Measurements from ENCODE around the gene TASOR2.

The TASOR2 gene

DNA sequence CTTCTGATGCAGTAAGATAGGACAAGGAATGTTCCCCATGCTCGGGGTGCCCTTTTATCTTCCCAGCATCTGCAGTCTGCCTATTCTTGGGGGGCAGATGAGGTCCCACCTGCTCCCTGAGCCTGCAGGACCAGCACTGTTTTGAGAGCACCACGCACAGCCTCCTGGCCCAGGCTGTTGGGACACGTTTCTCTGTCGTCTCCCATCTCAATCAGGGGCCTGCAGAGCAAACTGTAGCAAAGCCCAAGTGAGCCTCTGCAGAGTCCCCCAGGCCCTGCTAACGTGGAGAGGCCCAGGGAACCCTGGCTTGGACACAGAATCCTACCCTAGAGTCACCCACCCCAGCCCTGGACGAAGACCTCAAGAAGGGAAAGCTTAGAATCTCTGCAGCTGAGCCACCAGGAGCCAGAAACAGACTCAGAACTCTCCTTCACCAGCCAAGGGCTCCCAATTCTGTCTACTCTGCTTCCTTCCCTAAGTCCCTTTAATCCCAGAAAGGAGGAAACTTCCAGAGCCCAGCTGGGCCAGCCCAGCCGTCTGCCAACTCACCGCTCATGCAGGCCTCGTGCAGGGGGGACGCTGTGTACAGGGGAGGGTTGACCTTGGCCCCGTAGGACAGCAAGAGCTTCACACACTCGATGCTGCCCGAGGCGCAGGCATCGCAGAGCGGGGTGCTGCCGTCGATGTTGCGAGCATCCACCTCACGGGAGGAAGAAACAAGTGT lies 33.8 kb upstream of the TASOR2 start:
- Histone ChIP-seq H3K4me2 (ENCODE audit: low read length) (no peak overlapping the region), H3K27me3 (ENCODE audit: low read depth, low read length) (no peaks in the 10 kb centered on the region), H3K4me3 (ENCODE audit: low read length) (no peak overlapping the region), H2AFZ (ENCODE audit: low read depth, low read length) (no peak overlapping the region), H3K9me3 (ENCODE audit: insufficient read depth, low read length) (no peaks in the 10 kb centered on the region), H3K36me3 (replicated peaks; ENCODE audit: low read depth, low read length) (no peaks in the 10 kb centered on the region), H3K9ac (ENCODE audit: low read length) (no peak overlapping the region), H3K4me1 (ENCODE audit: low read length) (no peaks in the 10 kb centered on the region), H4K20me1 (ENCODE audit: insufficient read depth, low read length) (no peaks in the 10 kb centered on the region), H3K79me2 (ENCODE audit: low read length) (no peaks in the 10 kb centered on the region), H3K27ac (ENCODE audit: low read length) (no peak overlapping the region)
- TF ChIP-seq, protein P1, sequence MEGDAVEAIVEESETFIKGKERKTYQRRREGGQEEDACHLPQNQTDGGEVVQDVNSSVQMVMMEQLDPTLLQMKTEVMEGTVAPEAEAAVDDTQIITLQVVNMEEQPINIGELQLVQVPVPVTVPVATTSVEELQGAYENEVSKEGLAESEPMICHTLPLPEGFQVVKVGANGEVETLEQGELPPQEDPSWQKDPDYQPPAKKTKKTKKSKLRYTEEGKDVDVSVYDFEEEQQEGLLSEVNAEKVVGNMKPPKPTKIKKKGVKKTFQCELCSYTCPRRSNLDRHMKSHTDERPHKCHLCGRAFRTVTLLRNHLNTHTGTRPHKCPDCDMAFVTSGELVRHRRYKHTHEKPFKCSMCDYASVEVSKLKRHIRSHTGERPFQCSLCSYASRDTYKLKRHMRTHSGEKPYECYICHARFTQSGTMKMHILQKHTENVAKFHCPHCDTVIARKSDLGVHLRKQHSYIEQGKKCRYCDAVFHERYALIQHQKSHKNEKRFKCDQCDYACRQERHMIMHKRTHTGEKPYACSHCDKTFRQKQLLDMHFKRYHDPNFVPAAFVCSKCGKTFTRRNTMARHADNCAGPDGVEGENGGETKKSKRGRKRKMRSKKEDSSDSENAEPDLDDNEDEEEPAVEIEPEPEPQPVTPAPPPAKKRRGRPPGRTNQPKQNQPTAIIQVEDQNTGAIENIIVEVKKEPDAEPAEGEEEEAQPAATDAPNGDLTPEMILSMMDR (IDR thresholded peaks at IDR 0.05; ENCODE audit: low read depth, low read length), result no peak
- no peak for TF ChIP-seq EZH2phosphoT487 (IDR thresholded peaks at IDR 0.05; ENCODE audit: low read depth)

DNA sequence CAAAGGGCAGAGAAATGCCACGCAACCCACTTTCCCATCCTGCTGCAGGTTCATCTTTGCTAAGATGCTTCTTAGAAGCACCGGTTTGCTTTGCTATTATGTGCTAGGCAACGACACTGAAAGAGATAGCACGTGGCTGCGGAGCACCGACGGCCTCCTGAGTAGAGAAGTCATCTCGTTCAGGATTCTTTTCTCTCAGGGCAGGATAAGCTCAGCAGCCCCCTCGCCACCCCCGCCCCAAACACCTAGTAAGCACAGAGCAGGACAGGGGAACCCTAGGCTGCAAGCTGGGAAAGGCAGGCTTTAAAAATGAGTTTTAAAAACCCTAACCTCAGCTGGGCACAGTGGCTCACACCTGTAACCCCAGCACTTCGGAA lies 33.3 kb upstream of the TASOR2 start:
- TF ChIP-seq EZH2phosphoT487 (IDR thresholded peaks at IDR 0.05; ENCODE audit: low read depth), result no peak
- TF ChIP-seq, protein P1 (IDR thresholded peaks at IDR 0.05; ENCODE audit: low read depth, low read length), result no peak
- Histone ChIP-seq H3K9me3 (ENCODE audit: insufficient read depth, low read length) (no peaks in the 10 kb centered on the region), H3K27ac (ENCODE audit: low read length) (no peak overlapping the region), H3K4me3 (ENCODE audit: low read length) (no peak overlapping the region), H3K4me2 (ENCODE audit: low read length) (no peak overlapping the region), H3K79me2 (ENCODE audit: low read length) (no peaks in the 10 kb centered on the region), H3K9ac (ENCODE audit: low read length) (no peak overlapping the region), H4K20me1 (ENCODE audit: insufficient read depth, low read length) (no peaks in the 10 kb centered on the region), H3K27me3 (ENCODE audit: low read depth, low read length) (no peaks in the 10 kb centered on the region), H3K36me3 (replicated peaks; ENCODE audit: low read depth, low read length) (no peaks in the 10 kb centered on the region), H3K4me1 (ENCODE audit: low read length) (no peaks in the 10 kb centered on the region), H2AFZ (ENCODE audit: low read depth, low read length) (no peak overlapping the region)

DNA sequence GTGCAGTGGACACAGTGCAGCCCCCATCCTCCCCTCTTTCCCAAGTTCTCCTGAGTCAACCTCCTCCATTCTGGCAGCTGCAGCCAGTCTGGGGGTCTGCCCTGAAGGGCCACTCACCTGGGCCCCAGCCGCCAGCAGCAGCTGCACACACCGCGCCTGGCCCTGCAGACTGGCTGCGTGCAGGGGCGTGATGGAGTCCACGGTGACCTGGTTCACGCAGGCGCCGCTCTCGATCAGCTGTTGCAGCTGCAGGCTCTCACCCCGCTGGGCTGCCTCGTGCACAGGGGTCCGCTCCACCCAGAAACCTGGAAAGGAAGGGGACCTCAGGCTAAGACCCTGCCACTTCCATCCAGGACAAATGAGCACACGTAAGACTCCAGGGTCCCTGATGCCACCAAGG lies 31.9 kb upstream of the TASOR2 start:
- no peaks in the 10 kb centered on the region for H3K36me3 ChIP-seq (replicated peaks; ENCODE audit: low read depth, low read length)
- H4K20me1 ChIP-seq (ENCODE audit: insufficient read depth, low read length), result no peaks in the 10 kb centered on the region
- no peaks in the 10 kb centered on the region for H3K4me1 ChIP-seq (ENCODE audit: low read length)
- no peak overlapping the region for H3K4me3 ChIP-seq (ENCODE audit: low read length)
- H3K27ac ChIP-seq (ENCODE audit: low read length), result no peak overlapping the region
- H3K27me3 ChIP-seq (ENCODE audit: low read depth, low read length), result no peaks in the 10 kb centered on the region
- H3K9ac ChIP-seq (ENCODE audit: low read length), result no peak overlapping the region
- no peak overlapping the region for H2AFZ ChIP-seq (ENCODE audit: low read depth, low read length)
- H3K79me2 ChIP-seq (ENCODE audit: low read length), result no peaks in the 10 kb centered on the region
- H3K4me2 ChIP-seq (ENCODE audit: low read length), result no peak overlapping the region
- no peaks in the 10 kb centered on the region for H3K9me3 ChIP-seq (ENCODE audit: insufficient read depth, low read length)
- no peak for TF ChIP-seq EZH2phosphoT487 (IDR thresholded peaks at IDR 0.05; ENCODE audit: low read depth)
- TF ChIP-seq, protein P1 (IDR thresholded peaks at IDR 0.05; ENCODE audit: low read depth, low read length), result no peak

DNA sequence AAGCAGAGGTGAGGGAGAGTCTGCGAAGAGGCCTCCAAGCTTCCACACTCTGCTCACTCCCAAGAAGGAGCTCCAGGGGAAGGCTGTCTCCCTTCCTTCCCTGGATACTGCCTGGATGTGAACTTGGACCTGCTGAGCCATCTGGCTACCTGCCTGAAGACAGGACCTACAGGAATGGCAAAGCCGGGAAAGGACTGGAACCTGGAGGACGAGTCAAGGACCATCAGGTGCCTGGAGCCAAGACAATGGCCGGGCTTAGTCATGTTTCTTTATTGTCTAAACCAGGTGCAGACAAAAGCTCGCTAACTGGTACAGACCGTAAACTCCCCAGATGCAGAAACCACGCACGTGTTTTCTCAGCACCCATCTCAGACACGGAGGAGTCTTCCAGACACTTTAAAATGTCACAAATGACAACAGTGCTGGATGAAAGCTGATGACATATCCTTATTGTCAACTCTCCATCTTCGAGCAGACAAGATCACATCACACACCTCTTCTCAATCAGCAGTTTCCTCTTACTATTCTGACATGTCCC lies 30.4 kb upstream of the TASOR2 start:
- TF ChIP-seq EZH2phosphoT487 (IDR thresholded peaks at IDR 0.05; ENCODE audit: low read depth), result no peak
- TF ChIP-seq, protein P1 (IDR thresholded peaks at IDR 0.05; ENCODE audit: low read depth, low read length), result no peak
- Histone ChIP-seq H3K9me3 (ENCODE audit: insufficient read depth, low read length) (no peaks in the 10 kb centered on the region), H3K27me3 (ENCODE audit: low read depth, low read length) (no peaks in the 10 kb centered on the region), H2AFZ (ENCODE audit: low read depth, low read length) (no peak overlapping the region), H4K20me1 (ENCODE audit: insufficient read depth, low read length) (no peaks in the 10 kb centered on the region), H3K27ac (ENCODE audit: low read length) (no peak overlapping the region), H3K4me2 (ENCODE audit: low read length) (no peak overlapping the region), H3K79me2 (ENCODE audit: low read length) (no peaks in the 10 kb centered on the region), H3K9ac (ENCODE audit: low read length) (no peak overlapping the region), H3K4me3 (ENCODE audit: low read length) (no peak overlapping the region), H3K36me3 (replicated peaks; ENCODE audit: low read depth, low read length) (no peaks in the 10 kb centered on the region), H3K4me1 (ENCODE audit: low read length) (peaks cover under 1% of the 10 kb centered on the region)
